ENCODE measurements around the gene GABPB1.

The GABPB1 gene

DNA sequence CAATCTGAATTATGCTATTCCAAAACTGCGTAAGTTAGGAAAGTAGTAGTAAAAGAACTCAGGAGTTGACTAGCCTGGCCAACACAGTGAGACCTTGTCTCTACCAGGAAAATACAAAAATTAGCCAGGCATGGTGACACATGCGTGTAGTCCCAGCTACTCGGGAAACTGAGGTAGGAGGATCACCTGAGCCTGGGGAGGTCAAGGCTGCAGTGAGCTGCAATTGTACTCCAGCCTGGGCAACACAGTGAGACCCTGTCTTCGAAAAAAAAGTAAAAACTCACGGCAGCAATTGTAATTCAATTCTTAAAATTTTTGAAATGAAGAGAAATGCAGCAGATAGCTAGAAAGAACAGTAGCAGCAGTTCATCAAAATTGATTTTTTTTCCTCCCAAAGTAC is 9.7 kb downstream of the GABPB1 start:
- TF ChIP-seq CSDC2 (CRISPR knock-in tag; IDR thresholded peaks at IDR 0.05), result no peak
- TF ChIP-seq TOX (CRISPR knock-in tag; IDR thresholded peaks at IDR 0.05; ENCODE audit: borderline replicate concordance), result no peak
- TF ChIP-seq, protein P1, sequence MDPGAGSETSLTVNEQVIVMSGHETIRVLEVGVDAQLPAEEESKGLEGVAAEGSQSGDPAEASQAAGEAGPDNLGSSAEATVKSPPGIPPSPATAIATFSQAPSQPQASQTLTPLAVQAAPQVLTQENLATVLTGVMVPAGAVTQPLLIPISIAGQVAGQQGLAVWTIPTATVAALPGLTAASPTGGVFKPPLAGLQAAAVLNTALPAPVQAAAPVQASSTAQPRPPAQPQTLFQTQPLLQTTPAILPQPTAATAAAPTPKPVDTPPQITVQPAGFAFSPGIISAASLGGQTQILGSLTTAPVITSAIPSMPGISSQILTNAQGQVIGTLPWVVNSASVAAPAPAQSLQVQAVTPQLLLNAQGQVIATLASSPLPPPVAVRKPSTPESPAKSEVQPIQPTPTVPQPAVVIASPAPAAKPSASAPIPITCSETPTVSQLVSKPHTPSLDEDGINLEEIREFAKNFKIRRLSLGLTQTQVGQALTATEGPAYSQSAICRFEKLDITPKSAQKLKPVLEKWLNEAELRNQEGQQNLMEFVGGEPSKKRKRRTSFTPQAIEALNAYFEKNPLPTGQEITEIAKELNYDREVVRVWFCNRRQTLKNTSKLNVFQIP (CRISPR knock-in tag; IDR thresholded peaks at IDR 0.05; ENCODE audit: borderline replicate concordance, low read depth), result no peak
- TF ChIP-seq, protein P2, sequence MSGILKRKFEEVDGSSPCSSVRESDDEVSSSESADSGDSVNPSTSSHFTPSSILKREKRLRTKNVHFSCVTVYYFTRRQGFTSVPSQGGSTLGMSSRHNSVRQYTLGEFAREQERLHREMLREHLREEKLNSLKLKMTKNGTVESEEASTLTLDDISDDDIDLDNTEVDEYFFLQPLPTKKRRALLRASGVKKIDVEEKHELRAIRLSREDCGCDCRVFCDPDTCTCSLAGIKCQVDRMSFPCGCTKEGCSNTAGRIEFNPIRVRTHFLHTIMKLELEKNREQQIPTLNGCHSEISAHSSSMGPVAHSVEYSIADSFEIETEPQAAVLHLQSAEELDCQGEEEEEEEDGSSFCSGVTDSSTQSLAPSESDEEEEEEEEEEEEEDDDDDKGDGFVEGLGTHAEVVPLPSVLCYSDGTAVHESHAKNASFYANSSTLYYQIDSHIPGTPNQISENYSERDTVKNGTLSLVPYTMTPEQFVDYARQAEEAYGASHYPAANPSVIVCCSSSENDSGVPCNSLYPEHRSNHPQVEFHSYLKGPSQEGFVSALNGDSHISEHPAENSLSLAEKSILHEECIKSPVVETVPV (CRISPR knock-in tag; IDR thresholded peaks at IDR 0.05), result no peak
- TF ChIP-seq ESRRG (CRISPR knock-in tag; IDR thresholded peaks at IDR 0.05), result no peak
- ATAC-seq, result no peak

DNA sequence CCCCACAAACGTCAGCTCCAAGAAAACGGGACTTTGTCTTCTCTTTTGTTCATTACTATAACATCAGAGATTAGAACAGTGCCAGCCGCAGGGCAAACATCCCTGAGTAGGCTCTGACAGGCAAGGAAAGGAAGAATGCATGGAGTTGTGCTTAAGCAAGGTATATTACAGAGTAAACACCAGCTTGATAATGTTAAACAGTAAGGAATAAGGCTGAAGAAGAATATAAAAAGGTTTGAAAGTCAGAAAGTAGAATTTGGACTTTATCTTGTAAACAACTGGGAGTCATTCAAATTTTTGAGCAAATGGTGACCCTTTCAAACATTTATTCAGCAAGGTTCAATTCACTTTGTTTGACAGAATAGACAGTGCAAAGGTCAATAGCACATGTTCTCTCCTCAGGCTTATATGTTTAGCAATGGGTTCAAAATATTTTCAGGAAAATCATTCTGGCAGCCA is 11.0 kb downstream of the GABPB1 start:
- TF ChIP-seq RARB (CRISPR knock-in tag; IDR thresholded peaks at IDR 0.05) (no peak), GLIS3 (CRISPR knock-in tag; IDR thresholded peaks at IDR 0.05) (no peak), TCF4 (CRISPR knock-in tag; IDR thresholded peaks at IDR 0.05; ENCODE audit: borderline replicate concordance) (no peak), ARNTL (CRISPR knock-in tag; IDR thresholded peaks at IDR 0.05; ENCODE audit: borderline replicate concordance, low read depth) (no peak), ZC3H10 (CRISPR knock-in tag; IDR thresholded peaks at IDR 0.05) (no peak), SNAI2 (CRISPR knock-in tag; IDR thresholded peaks at IDR 0.05) (no peak), ZFP3 (CRISPR knock-in tag; IDR thresholded peaks at IDR 0.05) (no peak), CSDC2 (CRISPR knock-in tag; IDR thresholded peaks at IDR 0.05) (no peak), ESRRG (CRISPR knock-in tag; IDR thresholded peaks at IDR 0.05) (no peak), ZFP30 (CRISPR knock-in tag; IDR thresholded peaks at IDR 0.05) (no peak), PPARA (CRISPR knock-in tag; IDR thresholded peaks at IDR 0.05; ENCODE audit: borderline replicate concordance) (no peak), BACH2 (CRISPR knock-in tag; IDR thresholded peaks at IDR 0.05; ENCODE audit: borderline replicate concordance) (no peak), ZNF565 (CRISPR knock-in tag; conservative IDR thresholded peaks at IDR 0.05; ENCODE audit: low read depth) (no peak)
- TF ChIP-seq, protein P3, sequence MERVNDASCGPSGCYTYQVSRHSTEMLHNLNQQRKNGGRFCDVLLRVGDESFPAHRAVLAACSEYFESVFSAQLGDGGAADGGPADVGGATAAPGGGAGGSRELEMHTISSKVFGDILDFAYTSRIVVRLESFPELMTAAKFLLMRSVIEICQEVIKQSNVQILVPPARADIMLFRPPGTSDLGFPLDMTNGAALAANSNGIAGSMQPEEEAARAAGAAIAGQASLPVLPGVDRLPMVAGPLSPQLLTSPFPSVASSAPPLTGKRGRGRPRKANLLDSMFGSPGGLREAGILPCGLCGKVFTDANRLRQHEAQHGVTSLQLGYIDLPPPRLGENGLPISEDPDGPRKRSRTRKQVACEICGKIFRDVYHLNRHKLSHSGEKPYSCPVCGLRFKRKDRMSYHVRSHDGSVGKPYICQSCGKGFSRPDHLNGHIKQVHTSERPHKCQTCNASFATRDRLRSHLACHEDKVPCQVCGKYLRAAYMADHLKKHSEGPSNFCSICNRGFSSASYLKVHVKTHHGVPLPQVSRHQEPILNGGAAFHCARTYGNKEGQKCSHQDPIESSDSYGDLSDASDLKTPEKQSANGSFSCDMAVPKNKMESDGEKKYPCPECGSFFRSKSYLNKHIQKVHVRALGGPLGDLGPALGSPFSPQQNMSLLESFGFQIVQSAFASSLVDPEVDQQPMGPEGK (CRISPR knock-in tag; IDR thresholded peaks at IDR 0.05; ENCODE audit: borderline replicate concordance), result no peak
- TF ChIP-seq, protein P1 (CRISPR knock-in tag; IDR thresholded peaks at IDR 0.05; ENCODE audit: borderline replicate concordance, low read depth), result no peak
- TF ChIP-seq, protein P2 (CRISPR knock-in tag; IDR thresholded peaks at IDR 0.05), result no peak
- ATAC-seq, result no peak

DNA sequence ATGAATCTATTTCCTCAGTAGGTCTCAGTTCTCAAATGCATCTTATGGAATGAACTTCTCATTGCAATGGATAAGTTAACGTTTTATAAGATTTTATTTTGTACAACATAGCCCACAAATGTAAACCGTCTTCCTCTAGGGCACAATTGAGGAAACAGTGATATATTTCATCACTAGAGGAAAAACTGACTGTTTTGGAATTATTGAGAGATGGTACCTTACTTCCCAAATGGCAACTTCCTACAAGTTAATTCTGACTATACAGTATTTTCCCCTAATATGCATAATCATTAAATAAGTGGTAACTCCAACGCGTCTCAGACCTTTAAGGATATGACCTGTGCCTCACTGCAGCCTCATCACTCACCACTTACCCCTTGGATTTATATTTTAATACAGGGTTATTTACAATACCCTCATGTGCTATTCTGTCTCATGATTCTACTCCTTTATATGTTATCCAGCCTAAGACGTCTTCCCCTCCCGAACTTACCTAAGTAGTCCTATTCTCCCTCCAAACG is 13.3 kb downstream of the GABPB1 start:
- TF ChIP-seq, protein P4, sequence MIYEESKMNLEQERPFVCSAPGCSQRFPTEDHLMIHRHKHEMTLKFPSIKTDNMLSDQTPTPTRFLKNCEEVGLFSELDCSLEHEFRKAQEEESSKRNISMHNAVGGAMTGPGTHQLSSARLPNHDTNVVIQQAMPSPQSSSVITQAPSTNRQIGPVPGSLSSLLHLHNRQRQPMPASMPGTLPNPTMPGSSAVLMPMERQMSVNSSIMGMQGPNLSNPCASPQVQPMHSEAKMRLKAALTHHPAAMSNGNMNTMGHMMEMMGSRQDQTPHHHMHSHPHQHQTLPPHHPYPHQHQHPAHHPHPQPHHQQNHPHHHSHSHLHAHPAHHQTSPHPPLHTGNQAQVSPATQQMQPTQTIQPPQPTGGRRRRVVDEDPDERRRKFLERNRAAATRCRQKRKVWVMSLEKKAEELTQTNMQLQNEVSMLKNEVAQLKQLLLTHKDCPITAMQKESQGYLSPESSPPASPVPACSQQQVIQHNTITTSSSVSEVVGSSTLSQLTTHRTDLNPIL (CRISPR knock-in tag; IDR thresholded peaks at IDR 0.05; ENCODE audit: low read depth), result no peak
- TF ChIP-seq ZNF70 (CRISPR knock-in tag; IDR thresholded peaks at IDR 0.05) (no peak), SNAI2 (CRISPR knock-in tag; IDR thresholded peaks at IDR 0.05) (no peak), OSR1 (CRISPR knock-in tag; IDR thresholded peaks at IDR 0.05) (no peak), ZFP30 (CRISPR knock-in tag; IDR thresholded peaks at IDR 0.05) (no peak), PPARA (CRISPR knock-in tag; IDR thresholded peaks at IDR 0.05; ENCODE audit: borderline replicate concordance) (no peak), GLIS3 (CRISPR knock-in tag; IDR thresholded peaks at IDR 0.05) (no peak), CSDC2 (CRISPR knock-in tag; IDR thresholded peaks at IDR 0.05) (no peak), ZFP3 (CRISPR knock-in tag; IDR thresholded peaks at IDR 0.05) (no peak), ZC3H10 (CRISPR knock-in tag; IDR thresholded peaks at IDR 0.05) (no peak)
- TF ChIP-seq, protein P1 (CRISPR knock-in tag; IDR thresholded peaks at IDR 0.05; ENCODE audit: borderline replicate concordance, low read depth), result no peak
- TF ChIP-seq, protein P2 (CRISPR knock-in tag; IDR thresholded peaks at IDR 0.05), result no peak

More for the DNA sequence above, 13.3 kb downstream of the GABPB1 start:
- no peak for ATAC-seq
